GM23338 (cell line): ENCODE measurements around the gene CAPZB. TPM values are rescaled to one million over a fixed set of nuclear protein-coding genes. Genes with fewer than 3 reads are reported as not detected.

ENCODE experiments used
- ATAC-seq: fragments of 200-7000 bp; cut with Tn5 transposase; 3 replicates; pipeline ENCODE4 v1.9.1; 2020
- DNase-seq: peaks from one replicate; pipeline ENCODE4 v3.0.0-alpha.2; 2015; ENCODE audit warnings: low spot score
- H2AFZ ChIP-seq: fragments of 200-600 bp; sonication (generic); 2 replicates; pipeline ENCODE4 v1.8.0; 2016; ENCODE audit warnings: antibody characterized with exemption, mild to moderate bottlenecking, moderate library complexity
- H3F3A ChIP-seq: fragments of 200-600 bp; sonication (generic); replicated peaks from 2 replicates; pipeline ENCODE4 v1.8.0; 2017; ENCODE audit warnings: antibody characterized with exemption, mixed run types, low read depth
- H3K27ac ChIP-seq: fragments of 200-600 bp; sonication (generic); 2 replicates; pipeline ENCODE4 v1.6.1; 2016; ENCODE audit warnings: low read depth
- H3K27me3 ChIP-seq: fragments of 200-600 bp; sonication (generic); 2 replicates; pipeline ENCODE4 v1.8.0; 2016; ENCODE audit warnings: mild to moderate bottlenecking, mixed run types, moderate library complexity; ENCODE audit not compliant: insufficient read depth
- H3K36me3 ChIP-seq: fragments of 200-600 bp; sonication (generic); 2 replicates; pipeline ENCODE4 v1.8.0; 2016; ENCODE audit warnings: mild to moderate bottlenecking; ENCODE audit not compliant: insufficient read depth
- H3K4me1 ChIP-seq: fragments of 200-600 bp; sonication (generic); 2 replicates; pipeline ENCODE4 v1.8.0; 2016; ENCODE audit warnings: mild to moderate bottlenecking, moderate library complexity; ENCODE audit not compliant: insufficient read depth
- H3K4me2 ChIP-seq: fragments of 200-600 bp; sonication (generic); 2 replicates; pipeline ENCODE4 v1.7.1; 2017; ENCODE audit warnings: mixed run types
- H3K4me3 ChIP-seq: fragments of 200-600 bp; sonication (generic); 2 replicates; pipeline ENCODE4 v1.6.1; 2016; ENCODE audit warnings: mixed run types
- H3K79me2 ChIP-seq: fragments of 200-600 bp; sonication (generic); replicated peaks from 2 replicates; pipeline ENCODE4 v1.8.0; 2017; ENCODE audit warnings: mild to moderate bottlenecking; ENCODE audit not compliant: insufficient read depth
- H3K9me2 ChIP-seq: fragments of 200-600 bp; sonication (generic); 2 replicates; pipeline ENCODE4 v1.8.0; 2017; ENCODE audit not compliant: insufficient read depth
- H4K20me1 ChIP-seq: fragments of 200-600 bp; sonication (generic); replicated peaks from 2 replicates; pipeline ENCODE4 v1.8.0; 2017; ENCODE audit warnings: mild to moderate bottlenecking; ENCODE audit not compliant: insufficient read depth
- H3K27ac Mint-ChIP-seq: 2 replicates; pipeline ENCODE4 v1.8.0; 2020; ENCODE audit warnings: inconsistent platforms, mild to moderate bottlenecking, moderate library complexity, mixed read lengths
- H3K27me3 Mint-ChIP-seq: 3 replicates; pipeline ENCODE4 v1.8.0; 2022; ENCODE audit warnings: low read depth, mild to moderate bottlenecking, moderate library complexity, mixed read lengths, inconsistent platforms; ENCODE audit not compliant: insufficient read depth, poor library complexity
- H3K36me3 Mint-ChIP-seq: 3 replicates; pipeline ENCODE4 v1.8.0; 2021; ENCODE audit warnings: low read depth, mild to moderate bottlenecking, inconsistent platforms, moderate library complexity, mixed read lengths
- H3K4me1 Mint-ChIP-seq: 3 replicates; pipeline ENCODE4 v1.8.0; 2020; ENCODE audit warnings: mild to moderate bottlenecking, inconsistent platforms, mixed read lengths
- H3K4me3 Mint-ChIP-seq: 3 replicates; pipeline ENCODE4 v1.8.0; 2021; ENCODE audit warnings: moderate library complexity, mild to moderate bottlenecking, inconsistent platforms, mixed read lengths
- H3K9me3 Mint-ChIP-seq: 3 replicates; pipeline ENCODE4 v1.8.0; 2020; ENCODE audit warnings: moderate library complexity, mild to moderate bottlenecking, inconsistent platforms, mixed read lengths
- CTCF ChIP-seq, 2 experiments: fragments of 200-600 bp in 1 of 2; sonication (generic) in 1 of 2; conservative IDR thresholded peaks; 2 replicates each; pipeline versions ENCODE4 v1.5.1 to v1.6.1; 2016 to 2017; ENCODE audit warnings: antibody characterized with exemption in 2 of 2, low read depth in 2 of 2, mild to moderate bottlenecking in 2 of 2, moderate library complexity in 1 of 2
- JUNB ChIP-seq: IDR thresholded peaks from one replicate; pipeline ENCODE4 v1.6.1; 2016; ENCODE audit warnings: antibody characterized with exemption; ENCODE audit not compliant: unreplicated experiment
- NANOG ChIP-seq: IDR thresholded peaks from 2 replicates; pipeline ENCODE4 v1.6.1; 2016; ENCODE audit warnings: antibody characterized with exemption, borderline replicate concordance
- ZNF114 ChIP-seq: fragments of 250-450 bp; sonication (Bioruptor Pico); IDR thresholded peaks from 2 replicates; pipeline ENCODE4 v1.5.0; 2020; ENCODE audit warnings: mild to moderate bottlenecking, moderate library complexity
- ZNF331 ChIP-seq: fragments of 250-450 bp; sonication (Bioruptor Pico); IDR thresholded peaks from 2 replicates; pipeline ENCODE4 v1.5.0; 2020; ENCODE audit warnings: low read depth, mild to moderate bottlenecking, moderate library complexity
- ZNF462 ChIP-seq: fragments of 250-450 bp; sonication (Bioruptor Pico); IDR thresholded peaks from 2 replicates; pipeline ENCODE4 v1.5.0; 2020; ENCODE audit warnings: mild to moderate bottlenecking, moderate library complexity
- polyA plus RNA-seq: library from polyadenylated mRNA; unstranded; fragments of >200 nt; fragmentation: Nextera tagmentation; extraction: Ambion mirVana; gene quantifications from 2 replicates; pipeline ENCODE4 v1.2.1, GENCODE V29; 2016
- total RNA-seq: library from RNA; depleted of rRNA; stranded (reverse); fragments of >200 nt; shearing (Covaris generic); gene quantifications from 2 replicates; pipeline ENCODE4 v1.2.3, GENCODE V29; 2014

CAPZB gene
- total and polyA plus RNA-seq, 2 experiments from 2014 or later, result 195 to 348 TPM

GRCh38 chr1:19345391-19345790 is 139.9 kb downstream of the CAPZB start (continued):
- TF ChIP-seq ZNF462 (CRISPR knock-in tag), result no peak
- TF ChIP-seq ZNF114 (CRISPR knock-in tag), result no peak

- Histone ChIP-seq H3F3A (peaks cover 16% of the 10 kb centered on the region), H3K79me2 (no peaks in the 10 kb centered on the region), H3K27me3 (no peaks in the 10 kb centered on the region), H3K27ac (peak overlapping the region; percentile 69; the same call in 1 of the 2 replicates), H3K4me3 (no peak overlapping the region), H4K20me1 (peaks cover 7% of the 10 kb centered on the region), H2AFZ (no peak overlapping the region), H3K9me2 (no peaks in the 10 kb centered on the region), H3K36me3 (no peaks in the 10 kb centered on the region; the same call in 1 of the 2 replicates), H3K4me2 (no peak overlapping the region), H3K4me1 (peaks cover 1% of the 10 kb centered on the region; the same call in 1 of the 2 replicates)
- H3K4me1 Mint-ChIP-seq, result peaks cover 14% of the 10 kb centered on the region
- no peaks in the 10 kb centered on the region for H3K9me3 Mint-ChIP-seq
- no peak overlapping the region for H3K4me3 Mint-ChIP-seq
- TF ChIP-seq NANOG (no peak), JUNB (no peak)
- no peak overlapping the region for H3K27ac Mint-ChIP-seq
- ATAC-seq (peak; percentile 4; the same call in 2 of the 3 replicates), DNase-seq (no peak)
- H3K36me3 Mint-ChIP-seq, result peaks cover 41% of the 10 kb centered on the region
- H3K27me3 Mint-ChIP-seq, result peaks cover 6% of the 10 kb centered on the region
Observed at GRCh38 chr1:19344831-19345230, 140.5 kb downstream of the CAPZB start.

GRCh38 chr1:19344372-19344810 is 140.9 kb downstream of the CAPZB start:
- Histone ChIP-seq H3K36me3 (no peaks in the 10 kb centered on the region; the same call in 1 of the 2 replicates), H3F3A (peaks cover 20% of the 10 kb centered on the region), H3K9me2 (no peaks in the 10 kb centered on the region), H3K79me2 (no peaks in the 10 kb centered on the region), H2AFZ (no peak overlapping the region), H4K20me1 (peaks cover 7% of the 10 kb centered on the region), H3K27me3 (no peaks in the 10 kb centered on the region), H3K4me1 (peaks cover 6% of the 10 kb centered on the region; the same call in 1 of the 2 replicates), H3K4me3 (no peak overlapping the region), H3K4me2 (no peak overlapping the region), H3K27ac (peak overlapping the region; percentile 69; the same call in 1 of the 2 replicates)
- Mint-ChIP-seq H3K9me3 (no peaks in the 10 kb centered on the region), H3K27ac (no peak overlapping the region), H3K27me3 (peaks cover 10% of the 10 kb centered on the region), H3K4me1 (peaks cover 18% of the 10 kb centered on the region), H3K36me3 (peaks cover 39% of the 10 kb centered on the region), H3K4me3 (no peak overlapping the region)
- peak; percentile 77 for DNase-seq
- ATAC-seq, result peak; percentile 82
- TF ChIP-seq CTCF (conservative IDR thresholded peaks at IDR 0.05; ENCODE audit: low read depth in 2 of 2) (peak; percentile 69 to 95), ZNF331 (CRISPR knock-in tag) (no peak)
